ENCODE results near the gene RPL23. TPM values are rescaled to one million over a fixed set of nuclear protein-coding genes. Genes with fewer than 3 reads are reported as not detected.

RPL23 gene
- total and polyA plus RNA-seq, 9 of the 15 experiments (the other 6 are each of a cell fraction or from before 2014, with no cell fraction given) = 1,745 to 3,667 (median 3,096) TPM

DNA sequence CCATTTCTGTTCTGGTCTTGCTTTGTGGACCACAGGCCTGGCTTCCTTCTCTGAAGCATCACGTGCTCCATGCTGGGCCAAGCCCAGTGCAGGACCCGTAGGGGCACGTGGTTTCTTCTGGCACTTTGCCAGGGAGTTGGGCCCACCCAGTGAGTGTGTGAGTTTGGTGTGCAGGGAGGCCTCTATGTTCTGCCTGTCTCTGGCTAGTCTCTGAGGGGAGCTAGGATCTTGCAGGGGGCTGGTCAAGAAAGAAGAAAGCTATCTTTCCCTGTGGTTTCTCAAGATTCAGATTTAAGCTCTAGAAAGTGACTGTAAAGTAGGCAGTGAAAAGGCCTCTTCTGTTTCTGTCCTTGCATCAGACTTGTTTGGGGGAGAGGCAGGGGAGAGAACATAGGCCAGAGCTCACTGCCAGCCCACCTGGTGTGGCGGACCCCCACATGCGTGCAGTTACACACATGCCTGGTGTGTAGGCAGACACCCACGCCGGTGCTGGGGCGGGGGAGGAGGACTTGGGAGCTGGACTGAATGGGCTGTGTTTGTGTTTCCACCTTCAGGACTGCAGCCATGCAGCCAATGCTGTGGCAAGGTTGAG is 28.2 kb upstream of the RPL23 start (continued):
- TF ChIP-seq, protein P1, sequence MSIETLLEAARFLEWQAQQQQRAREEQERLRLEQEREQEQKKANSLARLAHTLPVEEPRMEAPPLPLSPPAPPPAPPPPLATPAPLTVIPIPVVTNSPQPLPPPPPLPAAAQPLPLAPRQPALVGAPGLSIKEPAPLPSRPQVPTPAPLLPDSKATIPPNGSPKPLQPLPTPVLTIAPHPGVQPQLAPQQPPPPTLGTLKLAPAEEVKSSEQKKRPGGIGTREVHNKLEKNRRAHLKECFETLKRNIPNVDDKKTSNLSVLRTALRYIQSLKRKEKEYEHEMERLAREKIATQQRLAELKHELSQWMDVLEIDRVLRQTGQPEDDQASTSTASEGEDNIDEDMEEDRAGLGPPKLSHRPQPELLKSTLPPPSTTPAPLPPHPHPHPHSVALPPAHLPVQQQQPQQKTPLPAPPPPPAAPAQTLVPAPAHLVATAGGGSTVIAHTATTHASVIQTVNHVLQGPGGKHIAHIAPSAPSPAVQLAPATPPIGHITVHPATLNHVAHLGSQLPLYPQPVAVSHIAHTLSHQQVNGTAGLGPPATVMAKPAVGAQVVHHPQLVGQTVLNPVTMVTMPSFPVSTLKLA (conservative IDR thresholded peaks at IDR 0.05) = peak; percentile 76 to 85
- TF ChIP-seq SMARCB1 (IDR thresholded peaks at IDR 0.05; ENCODE audit: insufficient read length, low read depth) (no peak), TCF3 (CRISPR knock-in tag; IDR thresholded peaks at IDR 0.05) (no peak), ZNF41 (CRISPR knock-in tag; conservative IDR thresholded peaks at IDR 0.05) (no peak), GTF2F1 (IDR thresholded peaks at IDR 0.05; ENCODE audit: low read depth, low read length) (no peak), SRSF1 (IDR thresholded peaks at IDR 0.05; ENCODE audit: low read depth, low read length) (no peak), RBM34 (IDR thresholded peaks at IDR 0.05; ENCODE audit: borderline replicate concordance, insufficient read depth, low read length) (no peak), ZNF253 (CRISPR knock-in tag; conservative IDR thresholded peaks at IDR 0.05) (no peak), TEAD4 (IDR thresholded peaks at IDR 0.05; ENCODE audit: low read length) (no peak), TEAD4 (CRISPR knock-in tag; IDR thresholded peaks at IDR 0.05; ENCODE audit: borderline replicate concordance) (no peak), ETS2 (tag; IDR thresholded peaks at IDR 0.05; ENCODE audit: borderline replicate concordance, poor library complexity, severe bottlenecking) (no peak), BHLHE40 (IDR thresholded peaks at IDR 0.05; ENCODE audit: low read length) (peak; percentile 80), MYC (IDR thresholded peaks at IDR 0.05; ENCODE audit: low read depth, low read length) (peak; percentile 76), MYC (CRISPR knock-in tag; IDR thresholded peaks at IDR 0.05; ENCODE audit: borderline replicate concordance, low read depth) (no peak), NFIC (IDR thresholded peaks at IDR 0.05) (peak; percentile 100), NFIX (CRISPR knock-in tag; IDR thresholded peaks at IDR 0.05; ENCODE audit: low read depth) (peak; percentile 96), RAD51 (IDR thresholded peaks at IDR 0.05; ENCODE audit: borderline replicate concordance, low read depth) (peak; percentile 94), PHF8 (IDR thresholded peaks at IDR 0.05; ENCODE audit: borderline replicate concordance, low read length) (no peak), CBFA2T2 (conservative IDR thresholded peaks at IDR 0.05) (peak; percentile 75), BRCA1 (IDR thresholded peaks at IDR 0.05) (no peak), BRCA1 (CRISPR knock-in tag; IDR thresholded peaks at IDR 0.05) (no peak)
- TF ChIP-seq, protein P2, sequence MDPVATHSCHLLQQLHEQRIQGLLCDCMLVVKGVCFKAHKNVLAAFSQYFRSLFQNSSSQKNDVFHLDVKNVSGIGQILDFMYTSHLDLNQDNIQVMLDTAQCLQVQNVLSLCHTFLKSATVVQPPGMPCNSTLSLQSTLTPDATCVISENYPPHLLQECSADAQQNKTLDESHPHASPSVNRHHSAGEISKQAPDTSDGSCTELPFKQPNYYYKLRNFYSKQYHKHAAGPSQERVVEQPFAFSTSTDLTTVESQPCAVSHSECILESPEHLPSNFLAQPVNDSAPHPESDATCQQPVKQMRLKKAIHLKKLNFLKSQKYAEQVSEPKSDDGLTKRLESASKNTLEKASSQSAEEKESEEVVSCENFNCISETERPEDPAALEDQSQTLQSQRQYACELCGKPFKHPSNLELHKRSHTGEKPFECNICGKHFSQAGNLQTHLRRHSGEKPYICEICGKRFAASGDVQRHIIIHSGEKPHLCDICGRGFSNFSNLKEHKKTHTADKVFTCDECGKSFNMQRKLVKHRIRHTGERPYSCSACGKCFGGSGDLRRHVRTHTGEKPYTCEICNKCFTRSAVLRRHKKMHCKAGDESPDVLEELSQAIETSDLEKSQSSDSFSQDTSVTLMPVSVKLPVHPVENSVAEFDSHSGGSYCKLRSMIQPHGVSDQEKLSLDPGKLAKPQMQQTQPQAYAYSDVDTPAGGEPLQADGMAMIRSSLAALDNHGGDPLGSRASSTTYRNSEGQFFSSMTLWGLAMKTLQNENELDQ (CRISPR knock-in tag; IDR thresholded peaks at IDR 0.05; ENCODE audit: borderline replicate concordance) = no peak
- TF ChIP-seq, protein P3, sequence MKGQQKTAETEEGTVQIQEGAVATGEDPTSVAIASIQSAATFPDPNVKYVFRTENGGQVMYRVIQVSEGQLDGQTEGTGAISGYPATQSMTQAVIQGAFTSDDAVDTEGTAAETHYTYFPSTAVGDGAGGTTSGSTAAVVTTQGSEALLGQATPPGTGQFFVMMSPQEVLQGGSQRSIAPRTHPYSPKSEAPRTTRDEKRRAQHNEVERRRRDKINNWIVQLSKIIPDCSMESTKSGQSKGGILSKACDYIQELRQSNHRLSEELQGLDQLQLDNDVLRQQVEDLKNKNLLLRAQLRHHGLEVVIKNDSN (CRISPR knock-in tag; IDR thresholded peaks at IDR 0.05) = peak; percentile 86
- TF ChIP-seq, protein P4, sequence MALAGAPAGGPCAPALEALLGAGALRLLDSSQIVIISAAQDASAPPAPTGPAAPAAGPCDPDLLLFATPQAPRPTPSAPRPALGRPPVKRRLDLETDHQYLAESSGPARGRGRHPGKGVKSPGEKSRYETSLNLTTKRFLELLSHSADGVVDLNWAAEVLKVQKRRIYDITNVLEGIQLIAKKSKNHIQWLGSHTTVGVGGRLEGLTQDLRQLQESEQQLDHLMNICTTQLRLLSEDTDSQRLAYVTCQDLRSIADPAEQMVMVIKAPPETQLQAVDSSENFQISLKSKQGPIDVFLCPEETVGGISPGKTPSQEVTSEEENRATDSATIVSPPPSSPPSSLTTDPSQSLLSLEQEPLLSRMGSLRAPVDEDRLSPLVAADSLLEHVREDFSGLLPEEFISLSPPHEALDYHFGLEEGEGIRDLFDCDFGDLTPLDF (CRISPR knock-in tag; IDR thresholded peaks at IDR 0.05) = no peak
